GM18861 (cell line): ENCODE measurements around the gene TEX29.

Experiments used
- ATAC-seq: cut with Tn5 transposase; IDR thresholded peaks from one replicate; pipeline ENCODE4 v1.9.1; 2021; ENCODE audit not compliant: unreplicated experiment

The TEX29 gene

DNA sequence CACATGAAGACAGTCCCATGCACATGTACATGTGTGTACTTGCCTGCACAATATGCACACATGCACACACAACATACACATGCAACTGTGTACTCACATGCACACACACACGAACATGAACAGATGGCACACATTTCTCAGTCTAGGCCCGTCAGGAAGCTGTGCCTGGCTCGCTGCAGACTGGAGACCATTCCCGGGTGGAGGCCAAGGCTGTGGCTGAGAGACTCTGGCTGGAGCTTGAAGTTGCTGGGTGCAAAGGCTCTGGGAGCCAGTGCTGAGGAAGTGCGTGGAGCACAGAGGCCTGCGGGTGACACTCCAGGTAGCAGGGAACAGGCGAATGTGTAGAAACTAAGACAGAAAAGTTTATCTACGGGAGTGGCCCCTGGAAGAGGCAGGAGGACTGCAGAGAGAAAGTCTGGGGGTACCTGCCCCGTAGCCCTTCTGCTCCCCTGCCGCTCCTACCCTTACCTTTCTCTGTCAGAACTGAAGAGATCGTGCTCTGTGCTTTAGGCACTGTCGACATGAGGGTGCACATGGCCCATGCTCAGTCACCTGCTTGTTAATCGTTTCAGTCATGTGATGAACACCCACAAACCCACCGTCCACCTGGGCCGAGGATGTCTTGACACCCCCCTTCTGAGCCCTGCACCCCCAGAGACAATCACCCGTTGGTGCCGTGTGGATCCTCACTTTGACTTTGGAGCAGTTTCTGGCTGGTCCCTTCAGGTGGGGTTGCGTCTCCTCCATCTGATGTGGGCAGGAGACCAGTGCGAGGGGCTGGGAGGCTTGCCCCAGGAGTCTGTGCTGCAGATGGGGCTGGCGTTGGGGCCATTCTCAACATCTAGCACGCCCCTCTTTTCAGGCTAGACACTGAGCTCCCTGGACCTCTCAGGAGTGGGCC is 69.4 kb downstream of the TEX29 start:
- no peak for ATAC-seq

DNA sequence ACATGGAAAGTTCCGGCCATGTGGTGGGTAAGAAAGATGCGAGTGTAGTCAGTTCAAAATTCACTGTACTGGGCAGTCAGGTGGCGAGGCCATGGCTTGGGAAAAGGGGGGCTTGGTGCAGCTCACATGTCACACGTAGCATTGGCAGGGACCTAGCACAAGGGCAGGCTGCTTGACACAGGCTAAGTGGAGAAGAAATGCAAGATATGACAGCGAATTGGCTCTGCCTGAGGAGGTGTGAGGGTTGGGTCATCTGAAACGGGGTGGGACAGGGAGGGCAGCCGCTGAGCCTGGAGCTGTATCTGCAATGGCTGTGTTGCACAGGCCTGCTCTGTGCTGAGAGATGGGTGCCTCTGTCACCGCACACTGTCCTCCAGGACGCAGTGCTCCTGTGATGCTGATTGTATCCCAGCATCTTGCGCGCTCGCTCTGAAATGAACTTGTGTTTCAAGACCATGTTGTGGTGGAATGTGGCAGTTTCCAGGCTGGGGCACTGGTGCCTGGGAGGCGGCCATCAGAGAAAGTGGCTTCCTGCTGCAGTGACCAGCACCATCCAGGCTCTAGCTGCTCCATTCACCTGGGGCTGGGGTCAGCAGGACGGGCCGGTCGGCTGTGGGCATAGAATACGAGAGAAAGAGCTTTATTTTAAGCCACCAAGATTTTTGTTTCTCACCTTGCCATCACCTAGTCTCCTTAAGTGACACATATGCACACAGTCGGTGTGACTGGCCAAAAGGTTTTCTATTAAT is 70.3 kb downstream of the TEX29 start:
- ATAC-seq, result no peak

DNA sequence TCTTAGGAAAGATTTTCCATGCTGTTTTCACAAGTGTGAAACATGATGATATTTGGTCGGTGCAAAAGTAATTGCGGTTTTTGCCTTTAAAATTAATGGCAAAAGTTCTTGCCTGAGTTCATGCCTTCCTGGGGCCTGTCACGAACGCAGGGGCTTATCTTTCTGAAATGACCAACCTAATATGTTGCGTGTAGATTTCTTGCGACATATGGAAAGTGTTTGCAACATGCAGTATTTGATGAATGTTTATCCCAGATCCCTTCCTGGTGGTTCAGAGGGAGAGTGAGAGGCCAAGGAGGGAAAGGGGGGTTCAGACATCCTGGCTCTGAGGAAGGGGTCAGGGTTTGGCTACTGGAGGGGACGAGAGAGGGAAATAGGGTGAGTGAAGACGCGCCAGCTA is 72.0 kb downstream of the TEX29 start:
- ATAC-seq, result no peak

DNA sequence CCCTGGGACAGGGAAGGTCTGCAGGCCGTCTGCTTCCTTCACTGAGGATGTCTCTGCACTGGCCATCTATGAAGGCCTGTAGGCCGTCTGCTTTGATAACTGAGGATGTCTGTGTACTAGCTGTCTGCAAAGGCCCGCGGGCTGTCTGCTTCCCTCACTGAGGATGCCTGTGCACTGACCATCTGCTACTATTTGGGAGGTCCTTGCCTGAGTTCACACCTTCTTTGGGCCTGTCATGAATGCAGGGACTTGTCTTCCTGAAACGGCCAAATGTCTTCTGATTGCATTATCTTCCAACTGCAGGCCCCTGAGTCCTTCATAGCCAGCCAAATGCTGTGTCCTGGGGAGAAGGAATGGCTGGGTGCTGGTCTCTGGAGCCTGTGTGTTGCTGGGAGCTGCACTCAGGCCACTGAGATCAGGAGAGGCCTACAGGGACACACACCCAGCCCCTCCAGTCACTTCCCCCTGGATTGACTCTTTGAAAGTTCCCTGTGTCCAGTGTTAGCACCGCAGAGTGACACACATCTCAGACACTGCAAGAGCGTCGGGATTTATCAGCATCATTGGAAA is 72.9 kb downstream of the TEX29 start:
- ATAC-seq, result no peak
